ENCODE data around the gene TARBP2. TPM values are rescaled to one million over a fixed set of nuclear protein-coding genes. Genes with fewer than 3 reads are reported as not detected.
A peak's percentile ranks its signal among the peaks of the same experiment; 100 is the strongest.

TARBP2 gene
- total and polyA plus RNA-seq, 7 donors: 7.6 to 23.3 (median 10.8) TPM

DNA sequence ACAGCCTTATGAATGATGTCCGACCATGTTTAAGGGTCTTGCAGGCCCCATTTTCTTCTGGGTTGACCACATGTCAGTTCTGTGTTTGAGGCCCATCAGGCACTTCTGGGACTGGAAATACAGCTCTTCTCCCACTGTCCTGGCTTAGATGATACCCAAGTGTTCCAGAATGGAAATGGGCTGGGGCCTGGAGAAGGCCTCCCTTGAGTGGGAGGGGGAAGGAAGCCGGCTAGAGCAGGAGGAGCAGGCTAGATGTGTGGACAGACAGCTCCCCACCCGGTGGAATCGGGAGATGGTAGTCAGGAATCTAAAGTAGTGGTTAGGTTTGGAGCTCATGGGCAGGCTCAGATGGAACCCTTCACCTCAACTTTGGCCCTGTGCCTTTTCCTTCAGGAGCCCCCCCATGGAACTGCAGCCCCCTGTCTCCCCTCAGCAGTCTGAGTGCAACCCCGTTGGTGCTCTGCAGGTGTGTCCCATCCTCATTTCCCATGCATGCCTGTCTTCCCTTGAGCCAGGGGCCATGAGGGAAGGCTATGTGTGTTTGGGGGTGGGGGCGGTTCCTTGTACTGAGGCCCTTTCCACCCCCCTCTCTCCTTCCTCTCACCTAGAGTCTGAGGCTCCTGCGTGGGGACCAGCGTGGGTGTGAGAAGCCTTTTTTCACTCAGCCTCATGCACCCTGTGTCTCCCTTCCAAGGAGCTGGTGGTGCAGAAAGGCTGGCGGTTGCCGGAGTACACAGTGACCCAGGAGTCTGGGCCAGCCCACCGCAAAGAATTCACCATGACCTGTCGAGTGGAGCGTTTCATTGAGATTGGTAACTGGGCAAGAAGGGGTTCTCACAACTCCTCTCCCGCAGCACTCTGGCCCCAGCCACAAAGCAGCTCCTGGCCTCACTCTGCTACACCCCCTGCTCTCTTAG is 3.2 kb downstream of the TARBP2 start:
- Histone ChIP-seq H3K27ac (peak overlapping the region; percentile 66), H3K4me1 (peaks cover 27% of the 10 kb centered on the region), H3K36me3 (ENCODE audit: insufficient read depth in 1 of 2, low read depth in 1 of 2) (peaks cover 0 to 39% of the 10 kb centered on the region in 2 donors), H3K9me3 (no peaks in the 10 kb centered on the region), H3K4me3 (no peak overlapping the region), H3K27me3 (ENCODE audit: insufficient read depth in 3 of 3, low read length in 2 of 3) (no peaks in the 10 kb centered on the region)
- TF ChIP-seq, protein P1, sequence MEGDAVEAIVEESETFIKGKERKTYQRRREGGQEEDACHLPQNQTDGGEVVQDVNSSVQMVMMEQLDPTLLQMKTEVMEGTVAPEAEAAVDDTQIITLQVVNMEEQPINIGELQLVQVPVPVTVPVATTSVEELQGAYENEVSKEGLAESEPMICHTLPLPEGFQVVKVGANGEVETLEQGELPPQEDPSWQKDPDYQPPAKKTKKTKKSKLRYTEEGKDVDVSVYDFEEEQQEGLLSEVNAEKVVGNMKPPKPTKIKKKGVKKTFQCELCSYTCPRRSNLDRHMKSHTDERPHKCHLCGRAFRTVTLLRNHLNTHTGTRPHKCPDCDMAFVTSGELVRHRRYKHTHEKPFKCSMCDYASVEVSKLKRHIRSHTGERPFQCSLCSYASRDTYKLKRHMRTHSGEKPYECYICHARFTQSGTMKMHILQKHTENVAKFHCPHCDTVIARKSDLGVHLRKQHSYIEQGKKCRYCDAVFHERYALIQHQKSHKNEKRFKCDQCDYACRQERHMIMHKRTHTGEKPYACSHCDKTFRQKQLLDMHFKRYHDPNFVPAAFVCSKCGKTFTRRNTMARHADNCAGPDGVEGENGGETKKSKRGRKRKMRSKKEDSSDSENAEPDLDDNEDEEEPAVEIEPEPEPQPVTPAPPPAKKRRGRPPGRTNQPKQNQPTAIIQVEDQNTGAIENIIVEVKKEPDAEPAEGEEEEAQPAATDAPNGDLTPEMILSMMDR (IDR thresholded peaks at IDR 0.05): no peak
- ATAC-seq: no peak
- no peak for DNase-seq
- 66 to 79% (median 69%) methylated on average over 14 of the region's 14 CpGs for WGBS, 3 donors
- intact Hi-C loops (cut with DNase I): no loop called here

DNA sequence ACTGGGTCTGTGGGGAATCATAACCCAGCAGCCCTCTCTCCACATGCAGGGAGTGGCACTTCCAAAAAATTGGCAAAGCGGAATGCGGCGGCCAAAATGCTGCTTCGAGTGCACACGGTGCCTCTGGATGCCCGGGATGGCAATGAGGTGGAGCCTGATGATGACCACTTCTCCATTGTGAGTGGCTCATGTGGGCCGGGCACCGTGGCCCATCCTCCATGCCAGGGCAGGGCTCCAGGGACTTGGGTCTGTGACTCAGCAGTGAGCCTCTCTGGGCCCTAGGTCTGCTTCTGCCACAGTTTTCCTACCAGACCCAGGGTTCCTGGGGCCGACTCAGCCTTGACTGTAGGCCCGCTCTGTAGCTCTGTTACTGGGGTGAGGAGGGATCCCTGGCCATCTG is 4.0 kb downstream of the TARBP2 start:
- Histone ChIP-seq H3K9me3 (no peaks in the 10 kb centered on the region), H3K27ac (peak overlapping the region; percentile 66), H3K27me3 (ENCODE audit: insufficient read depth in 3 of 3, low read length in 2 of 3) (no peaks in the 10 kb centered on the region), H3K4me3 (no peak overlapping the region), H3K36me3 (ENCODE audit: insufficient read depth in 1 of 2, low read depth in 1 of 2) (peaks cover 0 to 39% of the 10 kb centered on the region in 2 donors), H3K4me1 (peaks cover 22% of the 10 kb centered on the region)
- TF ChIP-seq, protein P1 (IDR thresholded peaks at IDR 0.05): no peak
- 59 to 79% (median 61%) methylated on average over 10 of the region's 10 CpGs for WGBS, 3 donors
- intact Hi-C loops (cut with DNase I): loop anchor here in 1 of 2 donors (5.0 kb wide), 1 partner anchor 153 kb away; no protein-coding TSS in a partner anchor
- DNase-seq (peak; percentile 56 to 77), ATAC-seq (no peak)

DNA sequence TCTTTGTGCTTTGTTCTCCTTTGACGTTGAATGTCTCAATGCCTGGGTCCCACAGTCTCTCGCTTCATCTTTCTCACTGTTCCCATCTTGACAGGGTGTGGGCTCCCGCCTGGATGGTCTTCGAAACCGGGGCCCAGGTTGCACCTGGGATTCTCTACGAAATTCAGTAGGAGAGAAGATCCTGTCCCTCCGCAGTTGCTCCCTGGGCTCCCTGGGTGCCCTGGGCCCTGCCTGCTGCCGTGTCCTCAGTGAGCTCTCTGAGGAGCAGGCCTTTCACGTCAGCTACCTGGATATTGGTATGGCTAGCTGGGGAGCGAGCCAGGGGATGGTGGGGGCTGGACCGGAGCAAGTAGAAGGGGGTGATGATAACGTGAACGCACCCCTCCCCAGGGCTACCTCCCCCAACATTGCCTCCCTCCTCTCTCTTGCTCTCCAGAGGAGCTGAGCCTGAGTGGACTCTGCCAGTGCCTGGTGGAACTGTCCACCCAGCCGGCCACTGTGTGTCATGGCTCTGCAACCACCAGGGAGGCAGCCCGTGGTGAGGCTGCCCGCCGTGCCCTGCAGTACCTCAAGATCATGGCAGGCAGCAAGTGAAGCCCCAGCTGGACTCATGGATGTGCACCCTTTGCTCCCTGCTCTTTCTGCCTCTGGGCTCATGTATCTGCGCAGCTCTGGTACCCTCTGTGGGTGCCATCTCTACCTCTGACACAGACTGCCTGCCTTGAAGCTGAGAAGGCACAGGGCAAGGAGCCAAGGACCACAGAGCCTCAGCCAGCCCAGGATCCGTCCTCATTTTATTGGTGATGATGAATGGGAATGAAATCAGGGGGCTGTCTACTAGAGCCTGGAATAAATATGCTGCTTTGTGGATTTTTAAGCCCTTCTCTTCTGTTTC is 4.7 kb downstream of the TARBP2 start:
- H3K27me3 ChIP-seq (ENCODE audit: insufficient read depth in 3 of 3, low read length in 2 of 3): no peaks in the 10 kb centered on the region
- peak overlapping the region; percentile 66 for H3K27ac ChIP-seq
- peaks cover 22% of the 10 kb centered on the region for H3K4me1 ChIP-seq
- H3K36me3 ChIP-seq (ENCODE audit: insufficient read depth in 1 of 2, low read depth in 1 of 2): peaks cover 0 to 46% of the 10 kb centered on the region in 2 donors
- no peak for ATAC-seq
- WGBS, 3 donors: 78 to 80% (median 80%) methylated on average over 18 to 19 of the region's 19 CpGs
- no peak overlapping the region for H3K4me3 ChIP-seq
- TF ChIP-seq, protein P1 (IDR thresholded peaks at IDR 0.05): no peak
- no peaks in the 10 kb centered on the region for H3K9me3 ChIP-seq
- intact Hi-C loops (cut with DNase I): loop anchor here in 1 of 2 donors (5.0 kb wide), 1 partner anchor 154 kb away; no protein-coding TSS in a partner anchor
- no peak for DNase-seq

DNA sequence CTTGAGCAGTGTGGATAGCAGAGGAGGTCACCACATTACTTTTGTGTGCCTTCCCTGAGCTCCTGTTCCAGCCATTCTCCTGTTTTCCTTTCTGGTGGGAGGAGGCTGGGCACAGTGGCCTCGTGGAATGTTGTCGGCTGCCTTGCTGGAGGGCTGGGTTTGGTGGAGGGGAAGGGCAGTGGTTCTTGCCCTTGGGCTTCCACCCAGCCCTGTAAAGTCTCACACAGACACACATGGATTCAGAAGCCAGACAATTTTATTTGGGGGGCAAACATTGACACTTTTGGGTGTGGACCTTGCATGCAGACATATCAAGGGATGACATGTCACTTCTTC is 5.3 kb downstream of the TARBP2 start:
- peaks cover 0 to 52% of the 10 kb centered on the region in 2 donors for H3K36me3 ChIP-seq (ENCODE audit: insufficient read depth in 1 of 2, low read depth in 1 of 2)
- intact Hi-C loops (cut with DNase I): loop anchor here in 1 of 2 donors (5.0 kb wide), 1 partner anchor 154 kb away; no protein-coding TSS in a partner anchor
- no peak overlapping the region for H3K4me3 ChIP-seq

More for the DNA sequence above, 5.3 kb downstream of the TARBP2 start:
- Histone ChIP-seq H3K27me3 (ENCODE audit: insufficient read depth in 3 of 3, low read length in 2 of 3) (no peaks in the 10 kb centered on the region), H3K9me3 (no peaks in the 10 kb centered on the region), H3K4me1 (peaks cover 22% of the 10 kb centered on the region), H3K27ac (no peak overlapping the region)
- no peak for DNase-seq
- TF ChIP-seq, protein P1 (IDR thresholded peaks at IDR 0.05): no peak
- WGBS, 3 donors: 23 to 43% (median 35%) methylated on average over 2 of the region's 2 CpGs
- ATAC-seq: no peak
